ENCODE measurements around the gene SOX5. TPM values are rescaled to one million over a fixed set of nuclear protein-coding genes. Genes with fewer than 3 reads are reported as not detected.
A peak's percentile ranks its signal among the peaks of the same experiment; 100 is the strongest.

SOX5 gene
- total RNA-seq, 1 experiment from 2014 or later = 3.1 TPM

- Histone ChIP-seq H3K23ac (ENCODE audit: insufficient read length, low read depth, low read length) (no peak overlapping the region), H3K14ac (ENCODE audit: insufficient read depth, low read length) (peak overlapping the region; percentile 70; the same call in 1 of the 2 replicates), H3K4me2 (ENCODE audit: insufficient read depth, insufficient read length, low read length) (peak overlapping the region; percentile 47), H3T11ph (ENCODE audit: low read length) (peak overlapping the region; percentile 96), H3K79me1 (ENCODE audit: insufficient read depth, low read depth, low read length, poor library complexity, severe bottlenecking) (no peaks in the 10 kb centered on the region), H3K4me1 (ENCODE audit: insufficient read depth, low read length) (peaks cover 2% of the 10 kb centered on the region; the same call in 1 of the 2 replicates), H4K91ac (ENCODE audit: insufficient read length, low read depth, low read length) (no peak overlapping the region), H3K79me2 (ENCODE audit: insufficient read depth, low read length) (no peaks in the 10 kb centered on the region), H2BK5ac (ENCODE audit: insufficient read length, low read length) (peak overlapping the region; percentile 66), H3K9me3 (ENCODE audit: control insufficient read depth, low read depth, low read length) (no peaks in the 10 kb centered on the region), H2BK120ac (ENCODE audit: low read depth, low read length, poor library complexity, severe bottlenecking) (peak overlapping the region; percentile 98), H2BK20ac (ENCODE audit: low read depth, low read length, poor library complexity, severe bottlenecking) (peak overlapping the region; percentile 97), H4K20me1 (ENCODE audit: control insufficient read depth, insufficient read depth, insufficient read length) (no peaks in the 10 kb centered on the region), H4K8ac (replicated peaks; ENCODE audit: insufficient read length, low read depth, low read length) (no peak overlapping the region), H3K18ac (ENCODE audit: insufficient read length, low read depth, low read length) (peak overlapping the region; percentile 95), H3K27me3 (ENCODE audit: insufficient read depth, low read length) (no peaks in the 10 kb centered on the region), H3K27ac (ENCODE audit: insufficient read length, low read depth, low read length) (peak overlapping the region; percentile 93), H3K9ac (ENCODE audit: extremely low read depth, insufficient read length, low read length) (no peak overlapping the region), H2BK15ac (ENCODE audit: low read depth, low read length) (no peak overlapping the region), H2AFZ (ENCODE audit: low read length) (peak overlapping the region; percentile 83), H4K5ac (ENCODE audit: insufficient read length, low read depth, low read length) (no peak overlapping the region), H3K23me2 (ENCODE audit: insufficient read length, low read depth, low read length, poor library complexity, severe bottlenecking) (no peaks in the 10 kb centered on the region), H3K56ac (ENCODE audit: insufficient read length, low read depth, low read length) (no peak overlapping the region), H2BK12ac (ENCODE audit: insufficient read length, low read depth, low read length) (peak overlapping the region; percentile 38), H3K4ac (ENCODE audit: low read depth, low read length) (no peak overlapping the region; the same call in 1 of the 2 replicates), H2AK5ac (ENCODE audit: insufficient read length, low read length) (no peak overlapping the region)
- Mint-ChIP-seq H3K4me1 (peaks cover 30 to 35% of the 10 kb centered on the region in 2 experiments), H3K4me3 (peak overlapping the region in 1 of 2 experiments; percentile 10; a peak in 1 of 5 replicates), H3K9me3 (no peaks in the 10 kb centered on the region; a peak in 1 of 5 replicates), H3K27ac (peak overlapping the region; percentile 95 to 99 (median 98)), H3K36me3 (ENCODE audit: insufficient read depth in 1 of 3, low read depth in 3 of 3) (no peaks in the 10 kb centered on the region; a peak in 1 of 7 replicates), H3K27me3 (ENCODE audit: low read depth) (no peaks in the 10 kb centered on the region)
- TF ChIP-seq, protein P1, sequence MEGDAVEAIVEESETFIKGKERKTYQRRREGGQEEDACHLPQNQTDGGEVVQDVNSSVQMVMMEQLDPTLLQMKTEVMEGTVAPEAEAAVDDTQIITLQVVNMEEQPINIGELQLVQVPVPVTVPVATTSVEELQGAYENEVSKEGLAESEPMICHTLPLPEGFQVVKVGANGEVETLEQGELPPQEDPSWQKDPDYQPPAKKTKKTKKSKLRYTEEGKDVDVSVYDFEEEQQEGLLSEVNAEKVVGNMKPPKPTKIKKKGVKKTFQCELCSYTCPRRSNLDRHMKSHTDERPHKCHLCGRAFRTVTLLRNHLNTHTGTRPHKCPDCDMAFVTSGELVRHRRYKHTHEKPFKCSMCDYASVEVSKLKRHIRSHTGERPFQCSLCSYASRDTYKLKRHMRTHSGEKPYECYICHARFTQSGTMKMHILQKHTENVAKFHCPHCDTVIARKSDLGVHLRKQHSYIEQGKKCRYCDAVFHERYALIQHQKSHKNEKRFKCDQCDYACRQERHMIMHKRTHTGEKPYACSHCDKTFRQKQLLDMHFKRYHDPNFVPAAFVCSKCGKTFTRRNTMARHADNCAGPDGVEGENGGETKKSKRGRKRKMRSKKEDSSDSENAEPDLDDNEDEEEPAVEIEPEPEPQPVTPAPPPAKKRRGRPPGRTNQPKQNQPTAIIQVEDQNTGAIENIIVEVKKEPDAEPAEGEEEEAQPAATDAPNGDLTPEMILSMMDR (conservative IDR thresholded peaks at IDR 0.05) = peak; percentile 28; the same call in 1 of the 3 replicates
- DNase-seq = peak; percentile 95
- WGBS (ENCODE audit: extremely low coverage, insufficient read length, low lambda C conversion rate) = no CpG with 5 or more reads among the region's 11 CpGs
Measured at GRCh38 chr12:23585782-23586163, 363.7 kb downstream of the SOX5 start.

All from H9 (cell line).